Nephron progenitor cell (in vitro differentiated cells): ENCODE results near the gene DDX50.

ENCODE experiments used
- DNase-seq: peaks from one replicate; pipeline ENCODE4 v3.0.0; 2021
- H3K27ac Mint-ChIP-seq: 2 replicates; pipeline ENCODE4 v1.8.0; 2021; ENCODE audit warnings: mild to moderate bottlenecking, moderate library complexity, mixed read lengths
- H3K27me3 Mint-ChIP-seq: 2 replicates; pipeline ENCODE4 v1.8.0; 2021; ENCODE audit warnings: mild to moderate bottlenecking, low read depth, mixed read lengths; ENCODE audit not compliant: poor library complexity
- H3K36me3 Mint-ChIP-seq: 2 replicates; pipeline ENCODE4 v1.8.0; 2021; ENCODE audit warnings: low read depth, mixed read lengths
- H3K4me1 Mint-ChIP-seq: 2 replicates; pipeline ENCODE4 v1.8.0; 2021; ENCODE audit warnings: mixed read lengths
- H3K4me3 Mint-ChIP-seq: 2 replicates; pipeline ENCODE4 v1.8.0; 2021; ENCODE audit warnings: mild to moderate bottlenecking, moderate library complexity, mixed read lengths
- H3K9me3 Mint-ChIP-seq: 2 replicates; pipeline ENCODE4 v1.8.0; 2021; ENCODE audit warnings: mild to moderate bottlenecking, moderate library complexity, mixed read lengths
- CTCF ChIP-seq: fragments of 200-600 bp; sonication (generic); IDR thresholded peaks from 2 replicates; pipeline ENCODE4 v1.5.0; 2021; ENCODE audit warnings: antibody characterized with exemption

Gene DDX50

DNA sequence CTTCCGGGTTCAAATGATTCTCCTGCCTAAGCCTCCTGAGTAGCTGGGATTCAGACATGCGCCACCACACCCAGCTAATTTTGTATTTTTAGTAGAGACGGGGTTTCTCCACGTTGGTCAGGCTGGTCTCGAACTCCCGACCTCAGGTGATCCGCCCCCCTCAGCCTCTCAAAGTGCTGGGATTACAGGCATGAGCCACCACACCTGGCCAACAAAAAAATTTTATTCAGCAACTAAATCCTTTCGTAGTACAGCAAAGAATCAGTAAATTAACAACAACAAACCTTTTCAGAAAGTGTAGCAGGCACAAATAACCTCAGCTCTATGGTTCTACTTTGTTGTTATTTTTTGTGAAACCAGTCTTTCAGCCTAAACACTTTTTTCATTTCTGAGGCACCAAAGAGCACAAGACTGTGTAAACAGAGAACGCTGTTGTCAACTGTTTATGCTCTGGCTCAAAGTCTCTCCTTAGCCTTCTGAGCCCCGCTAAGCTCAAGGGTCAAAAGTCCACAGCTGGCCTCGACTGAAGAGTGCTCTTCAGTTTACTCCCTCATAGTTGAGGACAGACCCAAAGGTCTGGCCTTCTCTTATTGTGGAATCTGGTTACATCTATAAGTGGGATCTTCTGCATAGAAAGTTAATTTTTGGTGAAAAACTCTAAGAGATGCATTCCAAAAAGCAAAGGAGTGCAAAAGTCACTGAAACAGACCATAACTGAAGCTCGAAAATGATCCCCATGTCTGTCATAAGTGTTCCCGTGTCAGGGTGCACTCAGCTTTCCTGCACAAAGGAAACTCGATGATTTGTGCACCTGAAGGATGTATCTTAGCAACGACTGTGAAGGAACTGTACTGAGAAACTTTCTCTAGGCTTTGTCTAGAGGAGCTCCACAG lies 24.6 kb upstream of the DDX50 start:
- Mint-ChIP-seq H3K4me1 (peaks cover 86% of the 10 kb centered on the region), H3K4me3 (peak overlapping the region; percentile 70)

GRCh38 chr10:68877482-68878110 lies 23.5 kb upstream of the DDX50 start:
- H3K27ac Mint-ChIP-seq: peak overlapping the region; percentile 94
- H3K27me3 Mint-ChIP-seq: no peaks in the 10 kb centered on the region
- no peak for TF ChIP-seq CTCF
- peaks cover 24% of the 10 kb centered on the region for H3K36me3 Mint-ChIP-seq
- DNase-seq: no peak
- no peaks in the 10 kb centered on the region for H3K9me3 Mint-ChIP-seq
- peaks cover 76% of the 10 kb centered on the region for H3K4me1 Mint-ChIP-seq
- peak overlapping the region; percentile 70 for H3K4me3 Mint-ChIP-seq

More for the DNA sequence above, 24.6 kb upstream of the DDX50 start:
- Mint-ChIP-seq H3K36me3 (peaks cover 22% of the 10 kb centered on the region), H3K9me3 (no peaks in the 10 kb centered on the region), H3K27ac (peak overlapping the region; percentile 94), H3K27me3 (no peaks in the 10 kb centered on the region)
- TF ChIP-seq CTCF: no peak
- peak; percentile 22 for DNase-seq

- Mint-ChIP-seq H3K27me3 (no peaks in the 10 kb centered on the region), H3K4me3 (no peak overlapping the region), H3K4me1 (peaks cover 71% of the 10 kb centered on the region), H3K27ac (peak overlapping the region; percentile 94), H3K36me3 (peaks cover 32% of the 10 kb centered on the region), H3K9me3 (no peaks in the 10 kb centered on the region)
- no peak for DNase-seq
- TF ChIP-seq CTCF: no peak
These were observed 22.6 kb upstream of the DDX50 start for GRCh38 chr10:68878496-68878895.

DNA sequence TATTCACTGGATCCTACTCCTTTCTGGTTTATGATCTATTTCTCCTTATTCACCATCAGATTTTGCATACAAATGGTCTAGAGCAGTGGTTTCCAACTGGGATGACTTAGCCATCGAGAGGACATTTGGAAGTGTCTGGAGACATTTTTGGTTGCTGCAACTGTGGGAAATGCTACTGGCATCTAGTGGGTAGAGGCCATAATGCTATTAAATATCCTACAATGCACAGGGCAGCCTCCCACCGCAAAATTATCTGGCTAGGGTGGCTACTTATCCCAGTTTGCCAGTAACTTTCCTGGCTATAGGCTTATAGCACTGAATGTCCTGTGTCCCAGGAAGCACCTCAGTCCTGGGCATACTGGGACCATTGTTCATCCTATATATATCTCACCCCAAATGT lies 21.5 kb upstream of the DDX50 start:
- no peak for DNase-seq

GRCh38 chr10:68880181-68880580 lies 20.9 kb upstream of the DDX50 start:
- no peak overlapping the region for H3K4me3 Mint-ChIP-seq
- H3K27ac Mint-ChIP-seq: no peak overlapping the region
- H3K27me3 Mint-ChIP-seq: no peaks in the 10 kb centered on the region
- peaks cover 59% of the 10 kb centered on the region for H3K4me1 Mint-ChIP-seq
- TF ChIP-seq CTCF: no peak
- no peaks in the 10 kb centered on the region for H3K9me3 Mint-ChIP-seq
- no peak for DNase-seq
- H3K36me3 Mint-ChIP-seq: peaks cover 39% of the 10 kb centered on the region

More for the DNA sequence above, 21.5 kb upstream of the DDX50 start:
- TF ChIP-seq CTCF: no peak
- Mint-ChIP-seq H3K4me3 (no peak overlapping the region), H3K36me3 (peaks cover 37% of the 10 kb centered on the region), H3K4me1 (peaks cover 64% of the 10 kb centered on the region), H3K9me3 (no peaks in the 10 kb centered on the region), H3K27ac (no peak overlapping the region), H3K27me3 (no peaks in the 10 kb centered on the region)
